NCI-H1930 (cell line): ENCODE data around the gene TRPM7.
"Not testable (repeated sequence)": the region's sequence is repeated elsewhere in the genome, so short reads cannot be mapped to it uniquely, and the experiment has no call there.

Experiments used
- DNase-seq, 2 experiments: peaks; one replicate each; lab custom pipeline; 2025; lab: John Stamatoyannopoulos, UW

Gene TRPM7

GRCh38 chr15:50686469-50687301 lies at the start of gene TRPM7:
TRPM7 (minus strand) TSS chr15:50686797; CDS start chr15:50686533, 264 bp downstream.
- peak; percentile 57 to 79 for DNase-seq

- DNase-seq, result no peak
These were observed 48.6 kb upstream of the TRPM7 start for GRCh38 chr15:50735156-50735555.

GRCh38 chr15:50726315-50726714 lies 39.7 kb upstream of the TRPM7 start:
- no peak for DNase-seq

- DNase-seq, result no peak
These were observed 32.1 kb upstream of the TRPM7 start for GRCh38 chr15:50718700-50719125.

- DNase-seq, result no peak
These were observed 25.4 kb upstream of the TRPM7 start for GRCh38 chr15:50712018-50712417.

- DNase-seq, result no peak
These were observed 24.0 kb upstream of the TRPM7 start for GRCh38 chr15:50710585-50710984.

- DNase-seq, result no peak
These were observed 21.4 kb upstream of the TRPM7 start for GRCh38 chr15:50707878-50708427.

- no peak for DNase-seq
These were observed 16.3 kb upstream of the TRPM7 start for GRCh38 chr15:50702762-50703334.

- no peak for DNase-seq
These were observed 11.5 kb upstream of the TRPM7 start for GRCh38 chr15:50698101-50698500.

- DNase-seq, result no peak
These were observed 10.7 kb upstream of the TRPM7 start for GRCh38 chr15:50697109-50697797.

GRCh38 chr15:50694634-50695165 lies 8.1 kb upstream of the TRPM7 start:
- not testable (repeated sequence) for DNase-seq

- no peak for DNase-seq
These were observed 805 bp upstream of the TRPM7 start for GRCh38 chr15:50687302-50687902.

- DNase-seq, result peak; percentile 3 to 8
These were observed 575 bp downstream of the TRPM7 start for GRCh38 chr15:50685976-50686468.

GRCh38 chr15:50685191-50685975 lies 1.2 kb downstream of the TRPM7 start:
- DNase-seq, result no peak

- DNase-seq, result no peak
These were observed 5.1 kb downstream of the TRPM7 start for GRCh38 chr15:50681467-50681866.

- DNase-seq, result no peak
These were observed 9.7 kb downstream of the TRPM7 start for GRCh38 chr15:50676799-50677483.

GRCh38 chr15:50675535-50676144 lies 11.0 kb downstream of the TRPM7 start:
- DNase-seq, result no peak

GRCh38 chr15:50670115-50670514 lies 16.5 kb downstream of the TRPM7 start:
- DNase-seq, result no peak

GRCh38 chr15:50669611-50670010 lies 17.0 kb downstream of the TRPM7 start:
- DNase-seq, result no peak

GRCh38 chr15:50665938-50666337 lies 20.7 kb downstream of the TRPM7 start:
- DNase-seq, result no peak
